Measurements from ENCODE around the gene AGAP1.

- TF ChIP-seq, protein P1, sequence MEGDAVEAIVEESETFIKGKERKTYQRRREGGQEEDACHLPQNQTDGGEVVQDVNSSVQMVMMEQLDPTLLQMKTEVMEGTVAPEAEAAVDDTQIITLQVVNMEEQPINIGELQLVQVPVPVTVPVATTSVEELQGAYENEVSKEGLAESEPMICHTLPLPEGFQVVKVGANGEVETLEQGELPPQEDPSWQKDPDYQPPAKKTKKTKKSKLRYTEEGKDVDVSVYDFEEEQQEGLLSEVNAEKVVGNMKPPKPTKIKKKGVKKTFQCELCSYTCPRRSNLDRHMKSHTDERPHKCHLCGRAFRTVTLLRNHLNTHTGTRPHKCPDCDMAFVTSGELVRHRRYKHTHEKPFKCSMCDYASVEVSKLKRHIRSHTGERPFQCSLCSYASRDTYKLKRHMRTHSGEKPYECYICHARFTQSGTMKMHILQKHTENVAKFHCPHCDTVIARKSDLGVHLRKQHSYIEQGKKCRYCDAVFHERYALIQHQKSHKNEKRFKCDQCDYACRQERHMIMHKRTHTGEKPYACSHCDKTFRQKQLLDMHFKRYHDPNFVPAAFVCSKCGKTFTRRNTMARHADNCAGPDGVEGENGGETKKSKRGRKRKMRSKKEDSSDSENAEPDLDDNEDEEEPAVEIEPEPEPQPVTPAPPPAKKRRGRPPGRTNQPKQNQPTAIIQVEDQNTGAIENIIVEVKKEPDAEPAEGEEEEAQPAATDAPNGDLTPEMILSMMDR (IDR thresholded peaks at IDR 0.05): no peak
- TF ChIP-seq POLR2A (IDR thresholded peaks at IDR 0.05): no peak
Observed at GRCh38 chr2:235530735-235531134, 36.9 kb downstream of the AGAP1 start.

Measured in uterus (tissue), 2 donors.